ENCODE measurements around the gene ZC3H18.

- TF ChIP-seq ZNF274 (IDR thresholded peaks at IDR 0.05; ENCODE audit: low read depth, low read length) (no peak), SUZ12 (IDR thresholded peaks at IDR 0.05; ENCODE audit: extremely low read depth, insufficient read depth, insufficient read length) (no peak), YY1 (IDR thresholded peaks at IDR 0.05; ENCODE audit: insufficient read depth, insufficient read length) (no peak)
Observed at GRCh38 chr16:88521674-88522073, 48.5 kb upstream of the ZC3H18 start.
